ENCODE results near the gene ACCSL. TPM values are rescaled to one million over a fixed set of nuclear protein-coding genes. Genes with fewer than 3 reads are reported as not detected.

The ACCSL gene
- total RNA-seq, 1 experiment from 2014 or later, result not detected

- peak; percentile 75 for DNase-seq (ENCODE audit: extremely low read depth, low read depth)
Observed at GRCh38 chr11:44094260-44094868, 46.6 kb downstream of the ACCSL start.

GRCh38 chr11:44095506-44096359, 48.0 kb downstream of the ACCSL start, which contains the start of gene EXT2:
Gene EXT2, plus strand, starts transcription at chr11:44095678. Its CDS starts 12,035 bp downstream, at chr11:44107713.
- DNase-seq (ENCODE audit: extremely low read depth, low read depth), result peak; percentile 64

DNA sequence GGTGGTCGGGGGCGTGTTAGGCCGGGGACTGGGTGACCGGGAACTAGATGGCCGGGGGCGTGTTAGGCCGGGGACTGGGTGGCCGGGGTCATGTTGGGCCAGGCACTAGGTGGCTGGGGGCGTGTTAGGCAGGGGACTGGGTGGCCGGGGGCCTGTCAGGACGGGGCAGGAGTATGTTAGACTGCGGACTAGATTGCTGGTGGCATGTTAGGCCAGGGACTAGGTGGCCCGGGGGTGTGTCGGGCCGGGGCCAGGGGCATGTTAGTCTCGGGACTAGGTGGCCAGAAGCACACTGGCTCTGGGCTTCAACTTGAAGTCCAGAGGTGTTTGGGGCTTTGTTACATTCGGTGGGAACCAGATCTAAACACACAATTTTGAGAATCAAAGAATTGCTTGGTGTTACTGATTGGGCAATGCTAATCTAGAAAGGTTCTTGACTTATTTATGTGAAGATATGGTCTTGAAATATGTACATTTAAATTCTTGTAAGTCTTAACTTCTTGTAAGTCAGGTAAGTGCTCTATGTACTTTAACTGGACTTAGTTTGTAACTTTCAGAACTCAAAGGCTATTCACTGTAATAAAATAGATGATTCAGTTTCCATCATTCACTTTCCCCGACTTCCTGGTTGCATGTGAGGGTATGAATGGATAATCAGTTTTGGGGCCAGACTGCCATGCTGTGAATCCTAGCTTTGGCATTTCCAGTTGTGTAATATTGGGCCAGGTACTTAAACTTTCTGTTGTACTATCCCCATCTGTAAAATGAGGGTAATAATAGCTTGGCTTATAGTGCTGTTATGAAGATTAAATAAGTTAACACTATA, 48.8 kb downstream of the ACCSL start:
- no peak for DNase-seq (ENCODE audit: extremely low read depth, low read depth)

DNA sequence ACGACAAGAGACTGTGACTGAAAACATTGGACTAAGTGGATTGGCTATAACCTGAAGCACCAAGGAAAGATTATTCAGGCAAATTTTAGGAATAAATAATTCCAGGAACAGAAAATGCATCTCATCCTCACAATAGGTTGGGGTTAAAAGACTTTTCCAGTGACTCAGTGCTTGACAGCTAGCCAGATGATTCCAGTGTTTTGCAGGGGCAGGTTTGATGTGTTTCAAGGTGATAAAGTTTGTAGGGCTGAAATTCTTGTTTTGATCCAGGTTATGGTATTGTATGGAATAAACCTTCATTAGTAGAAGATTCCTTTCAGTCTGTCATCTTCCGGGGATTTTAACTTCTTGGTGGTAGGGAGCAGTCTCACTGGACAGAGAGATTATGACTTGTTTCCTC, 50.0 kb downstream of the ACCSL start:
- no peak for DNase-seq (ENCODE audit: extremely low read depth, low read depth)

- DNase-seq (ENCODE audit: extremely low read depth, low read depth), result no peak
Observed at GRCh38 chr11:44101098-44101497, 53.3 kb downstream of the ACCSL start.

GRCh38 chr11:44104481-44105294, 56.9 kb downstream of the ACCSL start:
- DNase-seq (ENCODE audit: extremely low read depth, low read depth), result no peak

GRCh38 chr11:44108260-44108659, 60.5 kb downstream of the ACCSL start:
- no peak for DNase-seq (ENCODE audit: extremely low read depth, low read depth)

Other genes with a start within 250 kb of the ACCSL start
- gene ALKBH3, start 167.2 kb upstream of the ACCSL start, total RNA-seq (2014; rRNA removed; shearing (Covaris generic)), result 41.5 and 48.3 TPM in 2 replicates
- 1.8 and 2.2 TPM in 2 replicates for gene C11orf96, start 105.3 kb upstream of the ACCSL start, total RNA-seq (2014; rRNA removed; shearing (Covaris generic))
- 5.9 and 6.2 TPM in 2 replicates for gene ACCS, start 18.3 kb downstream of the ACCSL start, total RNA-seq (2014; rRNA removed; shearing (Covaris generic))
- 63.8 and 70.5 TPM in 2 replicates for gene EXT2, start 47.7 kb downstream of the ACCSL start, total RNA-seq (2014; rRNA removed; shearing (Covaris generic))

Data from NCI-H460 (cell line).